Right lobe of liver (tissue), 6 donors: ENCODE data around the gene PHKG2. TPM values are rescaled to one million over a fixed set of nuclear protein-coding genes. Genes with fewer than 3 reads are reported as not detected.

ENCODE experiments used
- ATAC-seq, 4 donors: fragments of 200-7000 bp; cut with Tn5 transposase; one replicate each; pipeline ENCODE4 v1.9.1; 2020; ENCODE audit warnings: mild to moderate bottlenecking in 4 of 4, moderate library complexity in 4 of 4
- DNase-seq, 3 donors: peaks; one replicate each; pipeline ENCODE4 v3.0.0-alpha.2; 2020
- H3K27ac ChIP-seq, 3 donors: fragments of 200-600 bp; one replicate each; pipeline ENCODE4 v1.8.0; 2022
- H3K27me3 ChIP-seq, 2 donors: fragments of 200-600 bp; one replicate each; pipeline ENCODE4 v1.8.0; 2022
- H3K36me3 ChIP-seq, 4 donors: fragments of 200-600 bp; sonication (generic) in 1 of 4; one replicate each; pipeline versions ENCODE4 v1.5.1 to v1.8.0; 2017 to 2022; ENCODE audit warnings: control low read depth in 1 of 4
- H3K4me1 ChIP-seq, 4 donors: fragments of 200-600 bp; sonication (generic) in 1 of 4; one replicate each; pipeline versions ENCODE4 v1.5.1 to v1.8.0; 2017 to 2022; ENCODE audit warnings: control low read depth in 1 of 4
- H3K4me3 ChIP-seq, 3 donors: fragments of 200-600 bp; one replicate each; pipeline ENCODE4 v1.8.0; 2022
- H3K9me3 ChIP-seq, 4 donors: fragments of 200-600 bp; sonication (generic) in 1 of 4; one replicate each; pipeline versions ENCODE4 v1.5.1 to v1.8.0; 2017 to 2022; ENCODE audit warnings: control low read depth in 1 of 4
- CTCF ChIP-seq, 4 donors: fragments of 200-600 bp in 3 of 4; fragments of 450-650 bp in 1 of 4; IDR thresholded peaks; one replicate each; pipeline versions ENCODE4 v1.5.1 to v1.8.0; 2016 to 2022; ENCODE audit warnings: antibody characterized with exemption in 4 of 4, mild to moderate bottlenecking in 2 of 4
- POLR2A ChIP-seq: fragments of 450-650 bp; IDR thresholded peaks from one replicate; pipeline ENCODE4 v1.6.1; 2017; ENCODE audit warnings: antibody characterized with exemption, mild to moderate bottlenecking
- WGBS: methylation state at CpG from one replicate; pipeline ENCODE4 v1.1.6; 2018; ENCODE audit warnings: low coverage, low lambda C conversion rate; ENCODE audit not compliant: insufficient coverage; ENCODE audit errors: missing lambda C conversion rate; 5-methylcytosine and 5-hydroxymethylcytosine counted together
- intact Hi-C, 2 donors: fragments of 100-400 bp; cut with DNase I; formaldehyde crosslinking; loops; one replicate each; pipeline versions ENCODE4 v1.11.2 to v1.14.1; 2022
- total RNA-seq, 6 experiments: library from RNA; depleted of rRNA in 2 of 6; stranded (reverse); fragments of >200 nt in 2 of 6; fragmentation: NEBNext Ultra II Directional in 3 of 6; extraction: Animal tissue kit (Norgen Biotek cat#: 25700) in 3 of 6; gene quantifications; one replicate each; pipeline versions ENCODE4 v1.1.0 to v1.2.4, GENCODE V29; 2016 to 2023
- donor health status: DM: no; HTN: yes; CAD: no.
- donor health status: DM: no; HTN: no; CAD: no.
- donor health status: DM: no; HTN: no; CAD: no.
- donor health status: DM: no; HTN: yes; CAD: no.
- donor health status: DM: no; HTN: yes; CAD: no.

Gene PHKG2
- total RNA-seq, 6 experiments from 2014 or later: 17.1 to 22.1 (median 18.4) TPM

- intact Hi-C loops: no loop called here
- TF ChIP-seq CTCF (IDR thresholded peaks at IDR 0.05) (no peak), POLR2A (no peak)
- WGBS: 52% methylated on average over 17 of the region's 17 CpGs
Measured at GRCh38 chr16:30728899-30729672, 19.1 kb upstream of the PHKG2 start.

GRCh38 chr16:30731411-30731810 is 16.8 kb upstream of the PHKG2 start:
- whole genome bisulfite sequencing: 96% methylated on average over 3 of the region's 3 CpGs
- peaks cover 16 to 73% (median 49%) of the 10 kb centered on the region in 4 donors for H3K36me3 ChIP-seq
- no peak for ATAC-seq
- H3K4me3 ChIP-seq: no peak overlapping the region
- no peak for TF ChIP-seq POLR2A
- TF ChIP-seq CTCF (IDR thresholded peaks at IDR 0.05): no peak
- H3K27ac ChIP-seq: no peak overlapping the region
- H3K4me1 ChIP-seq: peaks cover 0 to 15% (median 6%) of the 10 kb centered on the region in 4 donors
- DNase-seq: no peak
- intact Hi-C loops: no loop called here
- H3K9me3 ChIP-seq: no peaks in the 10 kb centered on the region
- no peaks in the 10 kb centered on the region for H3K27me3 ChIP-seq

More at GRCh38 chr16:30728899-30729672, 19.1 kb upstream of the PHKG2 start:
- Histone ChIP-seq H3K9me3 (no peaks in the 10 kb centered on the region), H3K4me1 (peaks cover 0 to 18% (median 8%) of the 10 kb centered on the region in 4 donors), H3K27ac (peak overlapping the region in 1 of 3 donors; percentile 42), H3K27me3 (no peaks in the 10 kb centered on the region), H3K36me3 (peaks cover 5 to 60% (median 43%) of the 10 kb centered on the region in 4 donors), H3K4me3 (no peak overlapping the region)
- peak; percentile 85 to 92 (median 90) for DNase-seq
- ATAC-seq: peak; percentile 92 to 97 (median 94)

- DNase-seq (no peak), ATAC-seq (no peak)
- Histone ChIP-seq H3K27me3 (no peaks in the 10 kb centered on the region), H3K4me1 (peaks cover 0 to 24% (median 4%) of the 10 kb centered on the region in 4 donors), H3K27ac (no peak overlapping the region), H3K9me3 (no peaks in the 10 kb centered on the region), H3K36me3 (peaks cover 22 to 68% (median 47%) of the 10 kb centered on the region in 4 donors), H3K4me3 (no peak overlapping the region)
- no peak for TF ChIP-seq POLR2A
- TF ChIP-seq CTCF (IDR thresholded peaks at IDR 0.05): no peak
- intact Hi-C loops: no loop called here
- WGBS: 94% methylated on average over 5 of the region's 17 CpGs
Measured at GRCh38 chr16:30736995-30737793, 11.0 kb upstream of the PHKG2 start.

- no peaks in the 10 kb centered on the region for H3K9me3 ChIP-seq
- DNase-seq: no peak
- intact Hi-C loops: no loop called here
- H3K27me3 ChIP-seq: no peaks in the 10 kb centered on the region
- peaks cover 22 to 60% (median 44%) of the 10 kb centered on the region in 4 donors for H3K36me3 ChIP-seq
- H3K27ac ChIP-seq: no peak overlapping the region
- H3K4me1 ChIP-seq: peaks cover 0 to 24% (median 4%) of the 10 kb centered on the region in 4 donors
- no peak for ATAC-seq
- TF ChIP-seq POLR2A (no peak), CTCF (IDR thresholded peaks at IDR 0.05) (no peak)
- 89% methylated on average over 14 of the region's 25 CpGs for WGBS
- no peak overlapping the region for H3K4me3 ChIP-seq
Measured at GRCh38 chr16:30737794-30738648, 10.2 kb upstream of the PHKG2 start.
